ENCODE measurements around the gene TMEM150B.

Gene TMEM150B

DNA sequence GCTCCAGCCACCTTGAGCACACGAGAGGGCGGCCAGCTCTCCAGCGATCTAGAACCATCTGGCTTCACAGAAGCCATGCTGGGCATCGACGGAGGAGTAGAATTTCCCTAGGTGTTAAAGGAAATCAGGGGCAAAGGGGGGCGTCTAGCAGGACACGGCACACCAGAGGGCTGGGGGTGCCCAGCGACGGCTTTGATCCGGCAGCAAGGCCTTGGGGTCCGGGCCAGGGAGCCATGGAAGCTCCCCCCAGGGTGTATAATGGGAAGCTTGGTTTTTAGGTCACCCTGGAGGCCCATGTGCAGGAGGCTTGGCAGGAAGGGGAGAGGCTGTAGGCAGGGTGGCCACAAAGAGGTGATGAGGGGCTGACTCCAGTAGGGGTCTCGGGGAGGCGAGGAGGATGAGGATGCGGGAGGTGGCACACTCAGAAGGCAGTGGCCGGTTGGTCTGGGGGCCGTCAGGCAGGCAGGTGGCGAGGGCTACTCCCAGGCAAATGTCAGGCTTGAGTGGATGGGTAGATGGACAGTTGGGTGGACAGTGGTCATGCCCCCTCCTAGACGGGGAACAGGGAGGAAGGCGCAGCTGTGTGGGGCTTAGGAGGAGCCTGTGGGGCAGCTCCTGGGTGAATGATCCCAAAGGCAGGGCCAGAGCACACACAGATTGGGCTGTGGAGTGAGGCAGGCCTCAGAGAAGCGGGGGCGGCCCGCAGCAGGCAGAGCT lies 20.1 kb upstream of the TMEM150B start:
- no peak for DNase-seq (ENCODE audit: low spot score)
- in situ Hi-C loops (cut with MboI; ENCODE audit: low pct_unique_long_range_greater_than_20kb, low sequenced_read_pairs, unreplicated experiment) = no loop called here

DNA sequence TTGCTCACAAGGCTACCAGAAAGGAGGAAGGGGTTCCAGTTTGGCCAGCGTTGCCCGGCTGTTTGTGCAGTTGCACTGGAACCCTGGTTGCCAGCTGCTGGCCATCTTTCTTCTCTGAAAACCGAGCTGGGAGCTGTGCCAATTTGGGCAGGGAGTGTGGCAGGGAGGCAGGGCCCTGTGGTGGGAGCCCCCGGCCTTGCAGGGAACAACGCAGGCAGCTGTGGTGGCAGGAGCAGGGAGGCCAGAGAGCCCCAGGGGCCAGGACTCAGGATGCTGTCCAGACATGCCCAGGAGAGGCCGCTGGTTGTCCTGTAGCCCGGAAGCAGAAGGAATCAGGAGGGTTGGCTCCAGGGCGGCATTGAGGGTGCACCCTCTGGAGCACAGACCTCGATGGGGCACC lies 19.3 kb upstream of the TMEM150B start:
- DNase-seq (ENCODE audit: low spot score) = no peak
- in situ Hi-C loops (cut with MboI; ENCODE audit: low pct_unique_long_range_greater_than_20kb, low sequenced_read_pairs, unreplicated experiment) = no loop called here
- TF ChIP-seq, protein P1, sequence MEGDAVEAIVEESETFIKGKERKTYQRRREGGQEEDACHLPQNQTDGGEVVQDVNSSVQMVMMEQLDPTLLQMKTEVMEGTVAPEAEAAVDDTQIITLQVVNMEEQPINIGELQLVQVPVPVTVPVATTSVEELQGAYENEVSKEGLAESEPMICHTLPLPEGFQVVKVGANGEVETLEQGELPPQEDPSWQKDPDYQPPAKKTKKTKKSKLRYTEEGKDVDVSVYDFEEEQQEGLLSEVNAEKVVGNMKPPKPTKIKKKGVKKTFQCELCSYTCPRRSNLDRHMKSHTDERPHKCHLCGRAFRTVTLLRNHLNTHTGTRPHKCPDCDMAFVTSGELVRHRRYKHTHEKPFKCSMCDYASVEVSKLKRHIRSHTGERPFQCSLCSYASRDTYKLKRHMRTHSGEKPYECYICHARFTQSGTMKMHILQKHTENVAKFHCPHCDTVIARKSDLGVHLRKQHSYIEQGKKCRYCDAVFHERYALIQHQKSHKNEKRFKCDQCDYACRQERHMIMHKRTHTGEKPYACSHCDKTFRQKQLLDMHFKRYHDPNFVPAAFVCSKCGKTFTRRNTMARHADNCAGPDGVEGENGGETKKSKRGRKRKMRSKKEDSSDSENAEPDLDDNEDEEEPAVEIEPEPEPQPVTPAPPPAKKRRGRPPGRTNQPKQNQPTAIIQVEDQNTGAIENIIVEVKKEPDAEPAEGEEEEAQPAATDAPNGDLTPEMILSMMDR (IDR thresholded peaks at IDR 0.05; ENCODE audit: extremely low read depth, insufficient read depth, missing control alignments) = no peak

More for the DNA sequence above, 20.1 kb upstream of the TMEM150B start:
- TF ChIP-seq, protein P1 (IDR thresholded peaks at IDR 0.05; ENCODE audit: extremely low read depth, insufficient read depth, missing control alignments) = no peak

DNA sequence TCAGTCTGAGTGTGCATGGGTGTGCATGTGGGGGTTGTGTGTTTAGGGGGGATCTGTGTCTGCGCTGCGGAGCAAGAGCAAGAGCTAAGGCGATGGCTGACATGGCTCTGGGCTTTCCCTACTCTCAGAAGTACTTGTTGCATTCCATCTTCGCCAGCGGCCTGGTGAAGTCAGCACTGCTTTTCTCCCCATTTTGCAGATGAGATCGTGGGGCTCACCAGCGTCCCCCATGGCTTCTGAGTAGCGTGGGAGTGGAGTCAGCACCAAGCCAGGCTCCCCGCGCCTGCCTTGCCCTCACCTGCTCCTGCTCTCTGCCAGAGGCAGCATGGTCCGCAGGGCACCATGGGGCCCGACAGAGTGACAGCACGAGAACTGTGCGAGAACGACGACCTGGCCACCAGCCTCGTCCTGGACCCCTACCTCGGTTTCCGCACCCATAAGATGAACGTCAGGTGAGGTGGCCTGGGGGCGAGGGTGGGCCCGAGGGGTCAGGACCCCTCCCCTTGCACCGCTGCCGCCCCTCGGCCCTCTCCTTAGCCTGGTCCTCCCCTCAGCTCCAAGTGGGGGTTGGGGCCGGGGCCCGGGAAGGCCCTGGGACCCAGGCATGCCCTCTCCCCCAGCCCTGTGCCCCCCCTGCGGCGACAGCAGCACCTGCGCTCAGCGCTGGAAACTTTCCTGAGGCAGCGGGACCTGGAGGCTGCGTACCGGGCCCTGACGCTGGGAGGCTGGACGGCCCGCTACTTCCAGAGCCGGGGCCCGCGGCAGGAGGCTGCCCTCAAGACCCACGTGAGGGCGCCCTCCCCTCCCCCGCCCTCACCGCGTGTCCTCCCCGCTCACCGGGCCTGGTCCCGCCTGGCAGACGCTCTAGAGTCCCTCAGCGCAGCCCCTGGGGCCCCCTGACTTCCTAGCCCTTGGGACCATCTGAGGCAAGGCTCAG lies 16.7 kb upstream of the TMEM150B start:
- DNase-seq (ENCODE audit: low spot score) = no peak
- in situ Hi-C loops (cut with MboI; ENCODE audit: low pct_unique_long_range_greater_than_20kb, low sequenced_read_pairs, unreplicated experiment) = no loop called here
- TF ChIP-seq, protein P1 (IDR thresholded peaks at IDR 0.05; ENCODE audit: extremely low read depth, insufficient read depth, missing control alignments) = no peak

DNA sequence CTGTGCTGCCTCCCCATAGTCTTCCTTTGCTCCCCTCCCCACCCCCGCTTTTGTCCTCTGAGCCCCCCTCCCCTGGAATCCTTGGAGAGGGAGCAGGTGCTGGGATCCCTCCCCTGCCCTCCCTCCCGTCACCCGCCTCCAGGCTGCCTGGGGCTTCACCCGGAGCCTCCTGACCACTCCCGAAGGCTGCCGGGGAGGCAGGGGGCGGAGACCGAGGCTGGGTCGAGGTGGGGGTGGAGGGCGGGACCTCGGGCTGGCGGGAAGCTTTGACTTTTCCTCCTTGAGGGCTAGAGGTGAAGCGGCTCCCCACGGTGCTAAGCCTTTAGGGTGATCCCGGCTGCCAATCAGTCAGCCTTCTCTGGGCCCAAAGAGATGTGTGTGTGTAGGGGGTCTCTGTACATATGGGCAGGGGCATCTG lies 16.0 kb upstream of the TMEM150B start:
- TF ChIP-seq, protein P1 (IDR thresholded peaks at IDR 0.05; ENCODE audit: extremely low read depth, insufficient read depth, missing control alignments) = no peak
- in situ Hi-C loops (cut with MboI; ENCODE audit: low pct_unique_long_range_greater_than_20kb, low sequenced_read_pairs, unreplicated experiment) = no loop called here
- peak; percentile 95 for DNase-seq (ENCODE audit: low spot score)

DNA sequence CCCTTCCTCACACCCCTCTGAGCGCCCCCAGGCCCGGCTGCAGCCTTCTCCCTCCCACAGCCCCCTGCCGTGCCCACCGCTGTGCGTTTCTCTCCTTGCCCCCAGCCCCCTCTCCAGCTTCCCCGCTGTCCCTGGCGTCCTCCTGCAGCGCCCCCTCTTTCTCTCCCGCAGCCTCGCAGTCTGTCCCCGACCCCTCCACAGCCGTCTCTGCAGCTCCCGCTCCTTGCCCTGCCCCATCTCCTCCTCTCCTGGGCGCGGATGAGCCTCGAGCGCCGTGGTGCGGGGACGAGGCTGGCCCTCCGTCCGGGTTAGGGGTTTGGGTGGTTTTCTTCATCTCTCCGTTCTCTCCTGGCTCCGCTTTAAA lies 15.6 kb upstream of the TMEM150B start:
- in situ Hi-C loops (cut with MboI; ENCODE audit: low pct_unique_long_range_greater_than_20kb, low sequenced_read_pairs, unreplicated experiment) = no loop called here
- TF ChIP-seq, protein P1 (IDR thresholded peaks at IDR 0.05; ENCODE audit: extremely low read depth, insufficient read depth, missing control alignments) = peak; percentile 38
- DNase-seq (ENCODE audit: low spot score) = no peak

DNA sequence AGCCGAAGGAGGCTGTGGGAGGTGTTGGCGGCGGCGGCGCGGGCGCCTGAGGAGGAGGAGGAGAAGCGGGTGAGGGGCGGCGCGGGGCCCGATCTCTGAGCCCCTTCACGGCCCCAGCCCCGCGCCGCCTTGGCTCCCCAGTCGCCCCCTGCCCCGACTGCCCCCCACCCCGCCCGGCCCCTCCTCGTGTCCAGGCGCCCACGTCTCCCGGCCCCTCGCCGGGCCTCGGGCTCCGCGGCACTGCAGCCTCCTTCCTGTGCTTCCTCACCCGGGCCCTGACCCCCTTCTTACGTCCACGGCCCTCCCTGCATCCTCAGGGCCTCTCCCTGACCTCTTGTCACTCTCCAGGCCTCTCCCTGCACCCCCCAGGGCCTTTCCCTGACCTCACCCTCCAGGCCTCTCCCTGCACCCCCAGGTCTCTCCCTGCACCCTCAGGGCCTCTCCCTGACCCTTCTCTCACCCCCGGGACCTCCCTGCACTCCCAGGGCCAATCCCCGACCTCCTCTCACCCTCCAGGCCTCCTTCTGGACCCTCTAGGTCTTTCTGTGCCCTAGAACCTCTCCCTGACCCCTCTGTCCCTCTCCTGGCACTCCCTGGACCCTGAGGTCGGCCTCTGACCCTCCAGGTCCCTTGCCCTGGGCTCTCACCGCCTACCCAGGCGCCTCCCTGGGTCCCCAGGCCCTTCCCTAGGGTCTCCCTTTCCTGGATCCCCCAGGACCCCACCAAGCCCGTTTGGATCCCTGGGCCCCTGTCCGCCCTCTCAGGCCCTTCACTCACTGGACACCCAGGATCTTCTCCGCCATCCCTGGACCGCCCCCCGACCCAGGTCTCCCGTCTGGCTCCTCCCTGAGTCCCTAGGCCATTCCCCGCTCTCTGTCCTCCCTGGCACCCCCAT lies 15.0 kb upstream of the TMEM150B start:
- TF ChIP-seq, protein P1 (IDR thresholded peaks at IDR 0.05; ENCODE audit: extremely low read depth, insufficient read depth, missing control alignments) = no peak

More for the DNA sequence above, 15.0 kb upstream of the TMEM150B start:
- no peak for DNase-seq (ENCODE audit: low spot score)
- in situ Hi-C loops (cut with MboI; ENCODE audit: low pct_unique_long_range_greater_than_20kb, low sequenced_read_pairs, unreplicated experiment) = no loop called here

Data from GM13977 (cell line).